NOMO-1 (cell line): ENCODE measurements around the gene ALG2.
A peak's percentile ranks its signal among the peaks of the same experiment; 100 is the strongest.

Experiments
- DNase-seq, 2 experiments: peaks; one replicate each; lab custom pipeline; 2025; ENCODE audit not compliant: unreplicated experiment in 2 of 2; lab: John Stamatoyannopoulos, UW

ALG2 gene, protein sequence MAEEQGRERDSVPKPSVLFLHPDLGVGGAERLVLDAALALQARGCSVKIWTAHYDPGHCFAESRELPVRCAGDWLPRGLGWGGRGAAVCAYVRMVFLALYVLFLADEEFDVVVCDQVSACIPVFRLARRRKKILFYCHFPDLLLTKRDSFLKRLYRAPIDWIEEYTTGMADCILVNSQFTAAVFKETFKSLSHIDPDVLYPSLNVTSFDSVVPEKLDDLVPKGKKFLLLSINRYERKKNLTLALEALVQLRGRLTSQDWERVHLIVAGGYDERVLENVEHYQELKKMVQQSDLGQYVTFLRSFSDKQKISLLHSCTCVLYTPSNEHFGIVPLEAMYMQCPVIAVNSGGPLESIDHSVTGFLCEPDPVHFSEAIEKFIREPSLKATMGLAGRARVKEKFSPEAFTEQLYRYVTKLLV

GRCh38 chr9:99221621-99222415, at the start of gene ALG2, which contains the start of gene SEC61B:
Gene ALG2, minus strand, starts transcription at chr9:99221942. Its CDS starts 48 bp downstream, at chr9:99221894.
Gene SEC61B, plus strand, starts transcription at chr9:99222282. Its CDS starts 82 bp downstream, at chr9:99222364.
- DNase-seq = peak; percentile 92 to 95

- no peak for DNase-seq
Observed at GRCh38 chr9:99270491-99270890, 48.7 kb upstream of the ALG2 start.

DNA sequence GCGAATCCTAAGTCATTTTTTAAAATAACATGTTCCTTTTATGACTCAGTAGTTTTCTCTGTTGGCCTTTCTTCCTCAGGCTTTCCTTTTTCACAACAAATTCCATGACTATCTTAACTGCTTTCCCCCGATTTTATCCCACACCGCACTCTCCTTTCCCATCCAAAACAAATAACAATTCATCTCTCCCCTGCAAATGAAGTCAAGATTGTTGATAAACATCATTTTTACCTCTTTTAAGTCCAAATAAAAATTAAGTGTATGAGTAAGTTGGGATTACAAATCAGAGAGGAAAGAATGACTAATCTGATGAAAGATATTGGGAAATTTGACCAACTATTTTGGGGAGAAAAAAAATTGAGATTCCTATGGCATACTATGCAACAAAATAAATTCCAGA, 47.7 kb upstream of the ALG2 start:
- DNase-seq = no peak

DNA sequence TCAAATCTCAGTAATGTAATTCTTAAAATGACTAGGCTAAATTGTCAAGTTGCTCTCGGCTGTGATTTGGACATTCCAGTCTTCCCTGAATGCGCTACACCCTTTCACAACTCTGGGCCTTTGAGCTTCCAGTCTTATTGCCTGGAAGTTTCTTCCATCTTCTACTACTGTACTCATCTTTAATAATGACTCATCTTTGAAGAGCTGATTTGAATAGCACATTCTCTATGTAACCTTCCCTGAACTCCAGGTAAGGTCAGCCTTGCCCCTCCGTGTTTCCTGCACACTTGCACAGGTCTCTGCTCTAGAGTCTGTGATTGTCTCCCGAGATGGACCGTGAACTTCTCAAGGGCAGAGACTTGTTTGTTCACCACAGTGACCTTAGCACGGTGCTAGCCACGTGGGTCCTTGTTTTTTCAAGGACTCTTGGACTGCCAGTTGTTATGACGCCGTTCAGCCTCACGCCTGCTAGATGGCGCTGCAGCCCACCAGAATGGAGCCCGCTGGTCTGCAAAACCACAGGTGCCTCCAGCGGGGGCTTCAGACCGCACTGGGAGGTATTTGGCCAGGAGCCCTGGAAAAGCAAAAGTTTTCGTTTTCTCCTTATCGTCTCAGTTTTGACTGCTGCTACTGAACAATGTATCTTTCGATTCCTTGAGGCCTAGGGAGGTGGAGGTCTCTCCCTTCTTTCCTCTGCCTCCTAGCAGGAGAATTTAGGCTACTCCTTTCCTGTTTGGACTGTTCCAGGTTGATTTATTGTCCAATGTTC, 44.7 kb upstream of the ALG2 start:
- DNase-seq = peak; percentile 26 to 60

- no peak for DNase-seq
Observed at GRCh38 chr9:99265691-99266090, 43.9 kb upstream of the ALG2 start.

GRCh38 chr9:99264070-99264680, 42.4 kb upstream of the ALG2 start:
- peak in 1 of 2 experiments; percentile 7 for DNase-seq

DNA sequence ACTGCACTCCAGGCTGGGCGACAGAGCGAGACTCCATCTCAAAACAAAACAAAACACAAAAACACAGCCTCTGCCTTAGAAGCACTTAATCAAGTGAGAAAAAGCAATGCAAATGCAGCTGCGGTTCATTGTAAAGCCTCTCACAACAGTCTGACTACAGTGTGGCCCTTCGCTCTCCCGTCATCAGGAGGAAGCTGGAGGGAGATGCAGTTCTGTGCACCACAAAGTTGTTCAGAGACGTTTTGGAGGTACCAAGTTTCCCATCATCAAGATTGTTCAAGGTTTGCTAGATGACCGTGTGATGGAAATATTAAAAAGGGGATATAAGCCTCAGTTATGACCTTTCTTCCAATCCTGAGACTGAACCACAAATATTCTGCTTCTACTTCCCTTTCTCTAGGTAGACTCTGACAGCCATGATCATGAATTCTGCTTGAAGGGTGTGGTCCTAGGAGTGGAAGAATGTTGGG, 41.2 kb upstream of the ALG2 start:
- DNase-seq = peak in 1 of 2 experiments; percentile 2

- no peak for DNase-seq
Observed at GRCh38 chr9:99261923-99262322, 40.2 kb upstream of the ALG2 start.

DNA sequence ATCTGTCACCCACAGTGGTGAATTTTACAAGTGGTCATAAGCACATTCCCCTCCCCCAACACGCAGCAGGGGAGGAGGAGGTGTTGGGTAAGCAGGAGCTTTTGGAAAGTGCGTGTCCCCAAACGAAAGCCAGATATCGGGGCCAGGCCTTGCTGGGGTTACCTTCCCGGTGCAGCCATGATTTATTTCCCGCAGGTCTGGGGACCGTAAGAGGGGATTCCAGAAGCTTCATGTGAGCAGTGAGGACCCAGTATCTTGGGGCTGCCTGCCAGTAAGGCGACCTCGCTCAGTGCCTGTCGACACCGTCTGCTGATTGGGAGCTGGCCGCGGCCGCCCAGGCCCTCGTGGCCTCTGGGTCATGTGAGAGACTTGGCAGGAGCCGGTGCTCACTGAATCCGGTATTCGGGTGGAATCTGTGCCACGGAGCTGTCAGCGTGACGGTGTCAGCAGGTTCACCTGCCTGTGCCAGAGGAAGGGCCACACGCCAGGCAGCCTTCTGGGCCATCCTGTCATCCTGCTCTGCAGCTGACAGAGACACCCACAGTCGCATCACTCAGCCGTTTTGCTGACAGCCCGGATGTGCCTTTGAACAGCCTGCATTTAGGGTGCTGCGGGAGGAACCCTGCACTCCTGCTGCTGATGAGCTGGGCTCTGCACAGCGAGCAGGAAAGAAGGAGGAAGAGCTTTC, 37.6 kb upstream of the ALG2 start:
- no peak for DNase-seq

- DNase-seq = no peak
Observed at GRCh38 chr9:99257723-99258389, 36.1 kb upstream of the ALG2 start.

GRCh38 chr9:99255651-99256050, 33.9 kb upstream of the ALG2 start:
- no peak for DNase-seq

GRCh38 chr9:99253772-99254431, 32.2 kb upstream of the ALG2 start:
- DNase-seq = no peak

GRCh38 chr9:99253134-99253533, 31.4 kb upstream of the ALG2 start:
- no peak for DNase-seq

DNA sequence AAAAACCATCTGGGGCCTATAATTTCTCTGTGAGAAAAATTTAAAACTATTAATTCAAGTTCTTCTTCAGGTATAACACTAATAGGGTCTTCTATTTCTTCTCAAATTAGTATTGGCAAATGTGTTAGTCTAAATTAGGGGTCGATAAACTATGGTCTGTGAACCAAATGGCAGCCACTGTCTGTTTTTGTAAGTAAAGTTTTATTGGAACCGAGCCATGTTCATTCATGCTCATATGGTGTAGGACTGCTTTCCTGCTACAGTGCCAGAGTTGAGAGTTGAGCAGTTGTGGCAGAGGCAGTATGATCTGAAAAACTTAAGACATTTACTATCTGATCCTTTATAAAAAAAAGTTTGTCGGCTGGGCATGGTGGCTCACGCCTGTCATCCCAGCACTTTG, 29.4 kb upstream of the ALG2 start:
- DNase-seq = no peak

GRCh38 chr9:99249619-99250018, 27.9 kb upstream of the ALG2 start:
- no peak for DNase-seq

DNA sequence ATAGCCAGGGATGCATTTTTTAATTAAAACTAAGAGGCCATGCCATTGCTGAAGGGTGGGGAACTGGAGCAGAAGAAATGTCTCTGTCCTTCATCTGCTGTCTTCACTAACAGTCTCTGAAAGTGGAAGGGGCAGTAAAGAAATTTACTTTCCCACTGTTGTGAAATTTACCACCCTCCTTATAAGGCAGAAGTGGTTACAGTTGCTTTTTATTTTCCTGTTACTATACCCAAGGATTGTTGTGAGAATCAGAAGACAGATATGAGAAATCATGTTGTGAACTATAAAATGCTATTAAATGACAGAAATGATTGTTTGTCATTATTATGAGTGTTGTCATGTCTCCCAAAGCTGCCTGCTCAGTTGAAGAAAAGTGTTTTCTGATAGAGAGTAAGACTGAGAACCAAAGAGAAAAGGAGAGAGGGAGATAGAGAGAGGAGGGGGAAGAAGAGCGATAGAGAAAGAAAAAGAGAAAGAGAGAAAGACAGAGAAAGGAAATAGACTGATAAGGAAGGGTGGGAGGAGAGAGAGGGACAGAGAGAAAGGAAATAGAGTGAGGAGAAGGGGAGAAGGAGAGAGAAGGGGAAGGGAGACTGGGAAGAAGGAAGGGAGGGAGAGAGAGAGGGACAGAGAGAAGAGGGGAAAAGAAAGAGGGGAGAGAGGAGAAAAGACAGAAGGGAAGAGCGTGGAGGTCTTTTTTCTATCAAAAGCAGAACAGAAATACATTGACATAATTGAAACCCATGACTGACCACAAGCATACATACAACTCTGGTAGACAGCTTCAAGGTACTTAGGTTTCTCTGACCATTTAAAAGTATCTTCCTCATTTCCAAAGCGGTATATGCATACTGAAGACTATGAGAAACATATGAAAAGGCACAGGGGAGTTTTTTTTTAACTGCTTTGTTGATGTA, 22.9 kb upstream of the ALG2 start:
- DNase-seq = peak in 1 of 2 experiments; percentile 77

DNA sequence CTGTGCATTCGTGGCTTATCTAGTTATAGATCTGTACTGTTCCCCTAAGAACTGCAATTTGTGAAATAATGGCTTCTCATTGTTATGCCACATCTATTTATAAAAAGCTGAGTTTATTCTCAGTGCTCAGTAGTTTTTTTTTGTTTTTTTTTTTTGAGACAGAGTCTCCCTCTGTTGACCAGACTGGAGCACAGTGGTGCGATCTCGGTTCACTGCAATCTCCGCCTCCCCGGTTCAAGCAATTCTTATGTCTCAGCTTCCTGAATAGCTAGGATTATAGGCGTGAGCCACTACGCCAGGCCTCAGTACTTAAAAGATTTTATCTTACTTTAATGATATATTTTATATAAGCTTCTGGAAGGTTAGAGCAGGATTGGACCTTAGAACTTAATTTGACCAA, 19.4 kb upstream of the ALG2 start:
- DNase-seq = no peak
